ENCODE measurements around the gene GADD45B.

DNA sequence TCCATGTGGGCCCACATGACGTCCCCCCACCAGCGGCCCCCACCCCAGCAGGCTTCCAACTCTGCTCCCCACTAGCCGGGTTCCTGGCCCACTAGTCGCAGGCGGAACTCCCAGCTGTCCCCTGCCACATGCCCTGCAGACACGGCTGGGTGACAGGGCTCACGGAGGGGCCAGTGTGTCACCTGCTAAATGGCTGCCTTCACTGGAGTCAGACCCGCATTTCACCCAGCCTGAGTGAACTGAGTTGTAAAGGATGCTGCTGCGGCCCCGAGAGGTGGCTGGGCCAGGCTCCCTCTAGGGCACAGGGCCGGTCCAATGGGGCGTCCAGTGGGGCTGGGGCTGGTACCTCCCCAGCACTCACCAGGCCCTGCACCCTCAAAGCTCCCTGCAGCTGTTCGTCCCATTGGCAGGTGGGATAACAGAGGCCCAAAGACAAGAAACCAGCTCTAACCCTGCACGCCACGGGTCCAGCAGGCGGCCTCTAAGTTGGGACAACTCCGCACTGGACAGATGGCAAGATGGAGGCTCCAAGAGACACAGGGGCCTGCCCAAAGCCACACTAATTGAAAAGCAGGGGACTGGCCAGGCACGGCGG, 22.4 kb upstream of the GADD45B start:
- TF ChIP-seq, protein P1, sequence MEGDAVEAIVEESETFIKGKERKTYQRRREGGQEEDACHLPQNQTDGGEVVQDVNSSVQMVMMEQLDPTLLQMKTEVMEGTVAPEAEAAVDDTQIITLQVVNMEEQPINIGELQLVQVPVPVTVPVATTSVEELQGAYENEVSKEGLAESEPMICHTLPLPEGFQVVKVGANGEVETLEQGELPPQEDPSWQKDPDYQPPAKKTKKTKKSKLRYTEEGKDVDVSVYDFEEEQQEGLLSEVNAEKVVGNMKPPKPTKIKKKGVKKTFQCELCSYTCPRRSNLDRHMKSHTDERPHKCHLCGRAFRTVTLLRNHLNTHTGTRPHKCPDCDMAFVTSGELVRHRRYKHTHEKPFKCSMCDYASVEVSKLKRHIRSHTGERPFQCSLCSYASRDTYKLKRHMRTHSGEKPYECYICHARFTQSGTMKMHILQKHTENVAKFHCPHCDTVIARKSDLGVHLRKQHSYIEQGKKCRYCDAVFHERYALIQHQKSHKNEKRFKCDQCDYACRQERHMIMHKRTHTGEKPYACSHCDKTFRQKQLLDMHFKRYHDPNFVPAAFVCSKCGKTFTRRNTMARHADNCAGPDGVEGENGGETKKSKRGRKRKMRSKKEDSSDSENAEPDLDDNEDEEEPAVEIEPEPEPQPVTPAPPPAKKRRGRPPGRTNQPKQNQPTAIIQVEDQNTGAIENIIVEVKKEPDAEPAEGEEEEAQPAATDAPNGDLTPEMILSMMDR (IDR thresholded peaks at IDR 0.05; ENCODE audit: low read depth, low read length): no peak
- no peak for TF ChIP-seq POLR2A (IDR thresholded peaks at IDR 0.05; ENCODE audit: extremely low read depth, insufficient read length)
